ENCODE measurements around the gene AKIRIN2. TPM values are rescaled to one million over a fixed set of nuclear protein-coding genes. Genes with fewer than 3 reads are reported as not detected.

AKIRIN2 gene
- total RNA-seq: 10 to 100 TPM; 41.4 to 46.3 TPM

GRCh38 chr6:87701676-87702588, at the start of gene AKIRIN2:
Gene AKIRIN2, minus strand, starts transcription at chr6:87702233. Its CDS starts 549 bp downstream, at chr6:87701684.
- Mint-ChIP-seq H3K4me1 (peaks cover 45% of the 10 kb centered on the region), H3K9me3 (ENCODE audit: low read depth) (no peaks in the 10 kb centered on the region), H3K4me3 (peak within 1 kb of the TSS; percentile 87), H3K36me3 (ENCODE audit: low read depth) (peaks cover 20% of the 10 kb centered on the region), H3K27me3 (no peaks in the 10 kb centered on the region), H3K27ac (peak within 1 kb of the TSS; percentile 92)
- peak; percentile 98 for DNase-seq
- peak; percentile 75 for ATAC-seq
- ChIA-PET CTCF (interaction anchor here (0.8 kb wide), 1 partner anchor 22 kb away, joined by 3 read pairs; no protein-coding TSS in a partner anchor), POLR2A (interaction anchor here (0.6 to 1.7 kb wide), 5 partner anchors 17 to 1161 kb away, joined by 3 to 11 read pairs (median 3); no protein-coding TSS in a partner anchor)
- intact Hi-C loops (cut with DNase I, micrococcal nuclease): loop anchor here (1.0 to 10.0 kb wide), 14 partner anchors 30 to 1379 kb away; partner anchors contain the start of genes ORC3 (in 2 of the 2), SLC35A1 (in 2 of the 2), SMIM8 (in 2 of the 2) and ZNF292 (in 2 of the 2)

- no peak overlapping the region for H3K27ac Mint-ChIP-seq
Observed at GRCh38 chr6:87747646-87748045, 45.6 kb upstream of the AKIRIN2 start.

GRCh38 chr6:87745966-87746721, 44.1 kb upstream of the AKIRIN2 start:
- peaks cover 13% of the 10 kb centered on the region for H3K4me1 Mint-ChIP-seq
- H3K36me3 Mint-ChIP-seq (ENCODE audit: low read depth): no peaks in the 10 kb centered on the region
- ChIA-PET POLR2A (no interaction called here), CTCF (interaction anchor here (0.6 kb wide), 1 partner anchor 157 kb away, joined by 3 read pairs; no protein-coding TSS in a partner anchor)
- H3K27me3 Mint-ChIP-seq: peaks cover 2% of the 10 kb centered on the region
- no peak overlapping the region for H3K4me3 Mint-ChIP-seq
- ATAC-seq: no peak
- H3K9me3 Mint-ChIP-seq (ENCODE audit: low read depth): peaks cover 2% of the 10 kb centered on the region
- no peak overlapping the region for H3K27ac Mint-ChIP-seq
- intact Hi-C loops (cut with DNase I, micrococcal nuclease): no loop called here
- DNase-seq: no peak

More at GRCh38 chr6:87747646-87748045, 45.6 kb upstream of the AKIRIN2 start:
- intact Hi-C loops (cut with DNase I, micrococcal nuclease): no loop called here
- Mint-ChIP-seq H3K4me1 (peaks cover 3% of the 10 kb centered on the region), H3K27me3 (peaks cover 2% of the 10 kb centered on the region), H3K36me3 (ENCODE audit: low read depth) (no peaks in the 10 kb centered on the region), H3K9me3 (ENCODE audit: low read depth) (no peaks in the 10 kb centered on the region), H3K4me3 (no peak overlapping the region)
- ChIA-PET POLR2A (interaction anchor here (0.5 kb wide), 1 partner anchor 222 kb away, joined by 3 read pairs; no protein-coding TSS in a partner anchor), CTCF (interaction anchor here (0.9 kb wide), 1 partner anchor 9 kb away, joined by 3 read pairs; no protein-coding TSS in a partner anchor)
- ATAC-seq: no peak
- DNase-seq: no peak

GRCh38 chr6:87743454-87743853, 41.4 kb upstream of the AKIRIN2 start:
- no peaks in the 10 kb centered on the region for H3K36me3 Mint-ChIP-seq (ENCODE audit: low read depth)
- H3K27me3 Mint-ChIP-seq: peaks cover 2% of the 10 kb centered on the region
- intact Hi-C loops (cut with DNase I, micrococcal nuclease): no loop called here
- no peak overlapping the region for H3K4me3 Mint-ChIP-seq
- POLR2A ChIA-PET: no interaction called here
- H3K4me1 Mint-ChIP-seq: peaks cover 18% of the 10 kb centered on the region
- no peak overlapping the region for H3K27ac Mint-ChIP-seq
- ATAC-seq: no peak
- DNase-seq: no peak
- CTCF ChIA-PET: no interaction called here
- peaks cover 2% of the 10 kb centered on the region for H3K9me3 Mint-ChIP-seq (ENCODE audit: low read depth)

- H3K27me3 Mint-ChIP-seq: peaks cover 2% of the 10 kb centered on the region
- intact Hi-C loops (cut with DNase I, micrococcal nuclease): loop anchor here (1.0 kb wide), 2 partner anchors 10 to 66 kb away; no protein-coding TSS in a partner anchor
- POLR2A ChIA-PET: interaction anchor here (0.6 to 0.9 kb wide), 2 partner anchors 40 to 1044 kb away, joined by 3 read pairs; partner anchors contain the start of gene AKIRIN2
- H3K4me1 Mint-ChIP-seq: peaks cover 31% of the 10 kb centered on the region
- peak; percentile 85 for DNase-seq
- H3K9me3 Mint-ChIP-seq (ENCODE audit: low read depth): peaks cover 2% of the 10 kb centered on the region
- CTCF ChIA-PET: interaction anchor here (0.6 to 1.2 kb wide), 3 partner anchors 19 to 320 kb away, joined by 3 to 4 read pairs (median 3); no protein-coding TSS in a partner anchor
- peak; percentile 88 for ATAC-seq
- no peak overlapping the region for H3K4me3 Mint-ChIP-seq
- H3K27ac Mint-ChIP-seq: peak overlapping the region; percentile 76
- no peaks in the 10 kb centered on the region for H3K36me3 Mint-ChIP-seq (ENCODE audit: low read depth)
Observed at GRCh38 chr6:87742106-87742505, 40.1 kb upstream of the AKIRIN2 start.

GRCh38 chr6:87741001-87741650, 39.1 kb upstream of the AKIRIN2 start:
- no peak for DNase-seq
- Mint-ChIP-seq H3K4me1 (peaks cover 33% of the 10 kb centered on the region), H3K9me3 (ENCODE audit: low read depth) (peaks cover 2% of the 10 kb centered on the region), H3K27ac (no peak overlapping the region), H3K27me3 (no peaks in the 10 kb centered on the region), H3K36me3 (ENCODE audit: low read depth) (no peaks in the 10 kb centered on the region), H3K4me3 (no peak overlapping the region)
- POLR2A ChIA-PET: no interaction called here
- CTCF ChIA-PET: interaction anchor here (1.2 kb wide), 1 partner anchor 67 kb away, joined by 3 read pairs; no protein-coding TSS in a partner anchor
- ATAC-seq: no peak
- intact Hi-C loops (cut with DNase I, micrococcal nuclease): no loop called here

GRCh38 chr6:87738744-87739143, 36.7 kb upstream of the AKIRIN2 start:
- CTCF ChIA-PET: interaction anchor here (0.6 to 1.8 kb wide), 5 partner anchors 9 to 39 kb away, joined by 3 to 5 read pairs (median 3); no protein-coding TSS in a partner anchor
- ATAC-seq: peak; percentile 43
- H3K27me3 Mint-ChIP-seq: no peaks in the 10 kb centered on the region

GRCh38 chr6:87738000-87738399, 36.0 kb upstream of the AKIRIN2 start:
- H3K27me3 Mint-ChIP-seq: no peaks in the 10 kb centered on the region
- DNase-seq: no peak
- ChIA-PET POLR2A (interaction anchor here (1.2 kb wide), 1 partner anchor 36 kb away, joined by 11 read pairs; the partner anchor contains the start of gene AKIRIN2), CTCF (interaction anchor here (0.8 to 1.1 kb wide), 3 partner anchors 10 to 32 kb away, joined by 3 to 5 read pairs (median 3); no protein-coding TSS in a partner anchor)
- peak; percentile 37 for ATAC-seq
- no peak overlapping the region for H3K27ac Mint-ChIP-seq
- intact Hi-C loops (cut with DNase I, micrococcal nuclease): loop anchor here (1.0 to 2.0 kb wide), 3 partner anchors 19 to 70 kb away; no protein-coding TSS in a partner anchor
- H3K4me3 Mint-ChIP-seq: no peak overlapping the region
- peaks cover 33% of the 10 kb centered on the region for H3K4me1 Mint-ChIP-seq
- no peaks in the 10 kb centered on the region for H3K36me3 Mint-ChIP-seq (ENCODE audit: low read depth)
- peaks cover 2% of the 10 kb centered on the region for H3K9me3 Mint-ChIP-seq (ENCODE audit: low read depth)

More at GRCh38 chr6:87738744-87739143, 36.7 kb upstream of the AKIRIN2 start:
- peaks cover 33% of the 10 kb centered on the region for H3K4me1 Mint-ChIP-seq
- H3K4me3 Mint-ChIP-seq: no peak overlapping the region
- peak overlapping the region; percentile 78 for H3K27ac Mint-ChIP-seq
- no peaks in the 10 kb centered on the region for H3K36me3 Mint-ChIP-seq (ENCODE audit: low read depth)
- DNase-seq: no peak
- peaks cover 2% of the 10 kb centered on the region for H3K9me3 Mint-ChIP-seq (ENCODE audit: low read depth)
- POLR2A ChIA-PET: interaction anchor here (0.6 to 1.4 kb wide), 5 partner anchors 24 to 634 kb away, joined by 3 to 11 read pairs (median 5); partner anchors contain the start of gene AKIRIN2
- intact Hi-C loops (cut with DNase I, micrococcal nuclease): loop anchor here (1.0 to 2.0 kb wide), 3 partner anchors 18 to 70 kb away; no protein-coding TSS in a partner anchor

GRCh38 chr6:87736809-87737540, 34.9 kb upstream of the AKIRIN2 start:
- H3K36me3 Mint-ChIP-seq (ENCODE audit: low read depth): no peaks in the 10 kb centered on the region
- intact Hi-C loops (cut with DNase I, micrococcal nuclease): no loop called here
- peaks cover 32% of the 10 kb centered on the region for H3K4me1 Mint-ChIP-seq
- peak; percentile 32 for DNase-seq
- ChIA-PET CTCF (interaction anchor here (0.6 kb wide), 1 partner anchor 21 kb away, joined by 3 read pairs; no protein-coding TSS in a partner anchor), POLR2A (no interaction called here)
- peak; percentile 23 for ATAC-seq
- H3K4me3 Mint-ChIP-seq: no peak overlapping the region
- peak overlapping the region; percentile 63 for H3K27ac Mint-ChIP-seq
- H3K9me3 Mint-ChIP-seq (ENCODE audit: low read depth): no peaks in the 10 kb centered on the region
- H3K27me3 Mint-ChIP-seq: no peaks in the 10 kb centered on the region
